GM04504 (cell line): ENCODE data around the gene TMEM238L.
"Not testable (repeated sequence)": the region's sequence is repeated elsewhere in the genome, so short reads cannot be mapped to it uniquely, and the experiment has no call there.

Experiments used
- DNase-seq: peaks from one replicate; pipeline ENCODE4 v3.0.0-alpha.2; 2012; ENCODE audit warnings: low read depth

The TMEM238L gene, protein sequence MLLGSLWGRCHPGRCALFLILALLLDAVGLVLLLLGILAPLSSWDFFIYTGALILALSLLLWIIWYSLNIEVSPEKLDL

DNA sequence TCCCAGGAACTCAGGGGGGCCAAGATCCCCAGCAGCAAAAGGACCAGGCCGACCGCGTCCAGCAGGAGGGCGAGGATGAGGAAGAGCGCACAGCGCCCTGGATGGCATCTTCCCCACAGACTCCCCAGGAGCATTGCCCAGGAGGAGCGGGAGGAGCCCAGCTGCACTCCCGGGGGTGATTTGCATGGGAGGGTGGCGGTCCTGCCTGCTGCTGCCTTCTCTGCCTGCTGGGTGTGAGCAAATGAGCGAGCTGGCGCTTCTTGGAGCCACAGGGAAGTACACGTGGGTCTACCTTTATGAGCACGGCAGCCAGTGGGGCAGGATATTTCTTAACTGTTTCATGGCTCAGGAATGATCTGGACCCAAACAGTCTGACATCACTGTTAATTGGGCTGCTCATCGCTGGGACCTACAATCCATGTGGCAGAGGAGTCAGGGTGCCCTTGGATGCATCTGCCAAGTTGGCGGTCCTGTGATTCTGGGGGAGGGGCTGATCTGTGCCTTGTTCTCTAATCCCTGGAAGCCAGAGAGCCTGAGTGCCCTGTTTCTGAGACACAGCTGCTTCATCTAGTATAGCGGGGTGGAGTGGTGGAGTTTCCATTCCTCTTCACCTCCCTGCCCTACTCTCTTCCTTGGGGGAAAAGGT, at the start of gene TMEM238L:
TSS of gene TMEM238L (minus strand) at position 270 of the 646 bp plus-strand sequence. CDS start at position 134, 136 bp downstream.
- DNase-seq = no peak

DNA sequence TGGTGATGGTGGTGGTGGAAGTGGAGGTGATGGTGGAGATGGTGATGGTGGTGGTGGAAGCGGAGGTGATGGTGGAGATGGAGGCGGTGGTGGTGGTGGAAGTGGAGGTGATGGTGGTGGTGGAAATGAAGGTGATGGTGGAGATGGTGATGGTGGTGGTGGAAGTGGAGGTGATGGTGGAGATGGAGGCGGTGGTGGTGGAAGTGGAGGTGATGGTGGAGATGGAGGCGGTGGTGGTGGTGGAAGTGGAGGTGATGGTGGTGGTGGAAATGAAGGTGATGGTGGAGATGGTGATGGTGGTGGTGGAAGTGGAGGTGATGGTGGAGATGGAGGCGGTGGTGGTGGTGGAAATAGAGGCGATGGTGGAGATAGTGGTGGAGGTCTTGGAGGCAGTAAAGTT, 42.7 kb upstream of the TMEM238L start:
- DNase-seq = not testable (repeated sequence)

DNA sequence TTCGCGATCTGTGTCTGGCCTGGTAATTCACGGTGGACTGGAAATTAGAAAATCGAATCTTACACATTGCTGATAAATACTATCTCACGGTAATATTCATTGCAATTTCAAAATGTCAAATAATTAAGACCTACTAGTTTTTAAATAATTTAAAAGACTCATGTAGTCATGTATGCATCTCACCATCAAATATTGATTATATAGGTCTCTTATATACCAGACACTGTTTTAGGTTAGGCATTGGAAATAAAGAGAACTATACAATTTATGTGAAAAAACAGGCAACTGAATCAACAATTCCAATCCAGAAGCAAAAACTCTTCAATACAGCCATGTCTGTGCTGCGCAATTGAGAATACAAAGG, 41.5 kb upstream of the TMEM238L start:
- no peak for DNase-seq

DNA sequence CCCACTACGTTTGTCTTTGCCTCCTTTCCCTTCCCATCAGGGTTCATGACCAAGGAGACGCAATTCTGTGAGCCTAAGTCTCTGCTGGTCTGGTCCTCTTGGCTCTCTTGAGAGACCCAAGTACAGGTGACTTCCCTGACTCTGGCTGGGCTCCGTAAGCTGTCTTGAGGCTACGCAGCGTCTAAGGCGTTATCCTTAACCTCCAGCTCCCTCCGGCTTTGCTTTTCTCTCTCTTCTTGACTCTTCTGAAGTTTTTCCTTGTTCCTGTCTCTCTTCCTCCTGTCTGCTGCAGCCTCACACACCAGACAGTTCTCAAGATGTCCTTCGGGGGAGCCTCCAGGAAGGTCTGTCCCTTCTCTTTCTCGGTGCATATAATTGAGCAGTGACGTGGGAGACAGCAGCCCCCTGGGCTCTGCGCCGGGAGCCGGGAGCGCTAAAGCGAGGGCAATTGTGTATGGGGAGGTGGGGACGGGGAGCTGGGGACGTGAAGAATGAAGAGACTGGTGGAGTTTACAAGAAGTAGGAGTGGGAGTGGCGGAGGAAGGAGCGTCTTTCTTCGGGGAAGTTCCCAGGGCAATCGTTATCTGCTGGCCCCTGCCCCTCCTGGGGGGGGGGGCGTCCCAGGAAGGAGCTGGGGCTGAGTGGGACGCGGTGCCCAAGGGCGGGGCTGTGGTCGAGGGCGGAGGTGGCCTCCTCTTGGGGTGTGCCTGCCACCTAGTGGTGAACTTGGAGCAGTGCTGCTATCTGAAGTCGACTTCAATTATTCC, 40.9 kb upstream of the TMEM238L start:
- DNase-seq = peak; percentile 22

DNA sequence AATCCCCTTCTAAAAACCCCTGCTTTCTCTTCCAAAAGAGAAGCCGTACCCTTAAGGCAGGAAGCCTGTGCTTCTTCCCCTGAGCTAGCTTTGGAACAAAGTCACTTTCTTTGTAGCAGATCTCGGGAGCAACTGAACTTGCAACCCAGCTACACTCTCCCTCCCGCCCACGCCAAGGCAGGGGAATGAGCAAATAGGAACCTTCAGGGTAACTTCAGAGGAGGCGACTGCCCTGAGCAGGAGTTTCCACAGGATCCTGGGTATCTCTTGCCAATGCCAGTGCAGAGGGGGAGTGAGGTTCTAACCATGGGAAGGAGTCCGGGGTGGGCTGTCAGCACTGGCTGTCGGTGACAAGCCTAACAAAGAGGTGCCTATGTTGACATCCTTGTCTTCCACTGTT, 39.9 kb upstream of the TMEM238L start:
- DNase-seq = no peak

DNA sequence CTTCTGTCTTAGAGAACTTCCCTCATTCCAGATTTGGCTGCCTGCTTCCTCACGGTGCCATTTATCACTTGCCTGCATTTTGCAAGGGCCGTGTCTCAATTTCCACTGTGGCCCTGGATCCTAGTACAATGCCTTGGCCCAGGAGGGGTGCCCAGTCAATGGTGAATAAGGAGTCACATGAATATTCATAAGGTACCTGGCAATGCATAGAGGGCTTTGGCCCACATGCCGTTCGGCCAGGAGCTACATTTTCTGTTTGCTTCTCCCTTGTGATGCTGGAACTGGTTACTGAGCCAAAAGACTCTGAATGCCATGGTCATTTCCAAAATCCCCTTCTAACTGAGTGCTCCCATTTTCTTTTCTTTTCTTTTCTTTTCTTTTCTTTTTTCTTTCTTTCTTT, 38.8 kb upstream of the TMEM238L start:
- DNase-seq = no peak

DNA sequence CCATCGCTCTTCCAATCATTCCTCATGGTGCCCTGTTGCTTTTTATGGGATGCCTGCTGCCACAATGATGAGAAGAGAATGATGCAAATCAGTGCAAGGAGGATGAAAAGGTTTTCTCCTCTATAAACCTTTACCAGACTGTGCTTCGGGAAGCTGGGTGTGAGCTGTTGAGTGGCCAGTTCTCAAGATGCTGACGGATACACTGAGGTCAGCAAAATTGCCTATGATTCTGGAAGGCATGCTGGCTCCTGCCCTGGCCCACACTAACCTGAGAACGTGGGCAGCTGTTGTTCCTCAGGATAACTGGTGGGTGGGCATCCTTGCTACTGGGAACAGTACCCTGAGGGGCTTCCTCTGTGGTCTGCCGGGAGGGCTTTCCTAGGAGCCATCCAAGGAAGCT, 34.8 kb upstream of the TMEM238L start:
- no peak for DNase-seq

DNA sequence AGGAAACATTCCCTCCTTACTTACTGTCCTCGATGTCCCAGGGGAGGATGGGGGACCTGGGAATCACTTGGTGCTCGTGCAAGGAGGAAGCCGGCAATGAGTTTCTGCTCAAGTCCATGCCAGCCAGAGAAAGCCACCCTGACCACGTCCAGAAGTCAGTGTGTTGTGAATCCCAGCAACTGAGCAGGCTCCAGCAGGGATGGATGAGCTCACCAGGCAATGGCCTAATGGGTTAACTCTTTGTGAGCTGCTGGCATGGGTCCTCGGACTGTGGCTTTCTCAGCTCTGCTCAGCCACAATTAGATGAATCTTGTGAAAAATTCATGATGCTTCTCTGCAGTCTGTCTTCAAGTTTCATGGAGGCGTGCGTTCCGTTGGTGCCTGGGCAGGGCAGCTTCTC, 34.0 kb upstream of the TMEM238L start, which contains the start of gene PIRT:
TSS of gene PIRT (minus strand) at position 167 of the 400 bp plus-strand sequence. CDS start 12,442 bp downstream, outside the sequence.
- DNase-seq = no peak

DNA sequence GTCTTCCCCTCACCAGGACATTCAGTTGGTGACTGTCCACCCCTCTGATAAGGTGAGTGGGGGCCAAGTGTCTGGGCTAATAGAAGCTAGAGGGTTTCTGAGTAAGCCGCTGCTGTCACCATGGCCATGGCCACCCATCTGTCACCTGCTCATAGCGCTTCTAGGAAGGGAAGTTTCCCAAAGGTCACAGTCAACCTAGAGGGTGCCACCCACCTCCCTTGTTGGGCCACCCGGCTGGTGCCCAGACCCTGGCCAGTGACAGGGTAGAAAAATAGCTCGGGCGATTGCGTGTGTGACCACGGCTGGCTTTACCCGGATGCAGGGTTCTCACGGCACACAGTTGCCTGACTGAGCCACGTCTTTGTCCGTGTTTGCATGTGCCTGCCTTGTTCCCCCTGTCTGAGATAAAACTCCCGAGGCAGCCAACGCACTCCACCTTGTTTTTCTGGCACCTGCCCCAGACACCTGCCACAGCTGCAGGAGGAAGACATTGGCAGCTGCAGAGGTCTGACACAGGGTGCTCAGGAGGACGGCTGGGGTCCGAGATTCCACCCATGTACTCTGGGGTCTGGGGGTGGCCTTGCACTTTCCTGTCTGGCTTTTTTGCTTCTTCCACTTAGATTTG, 33.2 kb upstream of the TMEM238L start:
- no peak for DNase-seq

DNA sequence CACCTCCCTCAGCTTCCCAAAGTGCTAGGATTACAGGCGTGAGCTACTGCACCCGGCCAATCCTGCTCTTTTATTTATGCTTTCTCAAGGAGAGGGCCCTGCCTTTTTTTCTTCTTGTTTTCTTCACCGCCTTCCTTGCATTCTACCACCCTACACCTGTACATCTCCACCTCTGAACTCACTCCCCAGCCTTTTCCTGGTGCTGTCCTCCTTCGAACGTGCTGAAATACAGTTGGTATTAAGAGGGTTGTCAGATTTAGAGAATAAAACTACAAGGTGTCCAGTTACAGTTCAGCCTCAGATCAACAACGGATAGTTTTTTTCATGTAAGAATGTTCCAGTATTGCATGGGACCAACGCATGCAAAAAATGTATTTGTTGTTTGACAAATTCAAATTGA, 32.2 kb upstream of the TMEM238L start:
- DNase-seq = no peak

DNA sequence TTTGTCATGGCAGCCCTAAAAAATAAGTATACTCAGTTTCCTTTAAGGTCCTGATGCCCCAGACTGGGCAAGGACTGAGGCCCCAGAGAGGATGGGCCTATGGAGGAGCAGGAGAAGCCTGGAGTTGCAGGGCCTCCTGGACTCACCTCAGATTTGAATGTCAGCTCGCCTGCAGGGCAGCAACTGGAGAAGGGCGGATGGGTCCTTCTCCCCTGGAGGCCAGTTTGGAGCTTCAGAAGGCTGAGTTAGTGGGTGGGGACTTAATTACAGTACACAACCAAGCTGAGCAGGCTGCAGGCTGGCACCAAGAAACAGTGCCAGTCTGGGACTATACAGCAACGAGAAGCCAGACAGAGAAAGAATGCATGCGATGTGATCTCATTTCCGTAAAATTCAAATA, 27.8 kb upstream of the TMEM238L start:
- DNase-seq = no peak

DNA sequence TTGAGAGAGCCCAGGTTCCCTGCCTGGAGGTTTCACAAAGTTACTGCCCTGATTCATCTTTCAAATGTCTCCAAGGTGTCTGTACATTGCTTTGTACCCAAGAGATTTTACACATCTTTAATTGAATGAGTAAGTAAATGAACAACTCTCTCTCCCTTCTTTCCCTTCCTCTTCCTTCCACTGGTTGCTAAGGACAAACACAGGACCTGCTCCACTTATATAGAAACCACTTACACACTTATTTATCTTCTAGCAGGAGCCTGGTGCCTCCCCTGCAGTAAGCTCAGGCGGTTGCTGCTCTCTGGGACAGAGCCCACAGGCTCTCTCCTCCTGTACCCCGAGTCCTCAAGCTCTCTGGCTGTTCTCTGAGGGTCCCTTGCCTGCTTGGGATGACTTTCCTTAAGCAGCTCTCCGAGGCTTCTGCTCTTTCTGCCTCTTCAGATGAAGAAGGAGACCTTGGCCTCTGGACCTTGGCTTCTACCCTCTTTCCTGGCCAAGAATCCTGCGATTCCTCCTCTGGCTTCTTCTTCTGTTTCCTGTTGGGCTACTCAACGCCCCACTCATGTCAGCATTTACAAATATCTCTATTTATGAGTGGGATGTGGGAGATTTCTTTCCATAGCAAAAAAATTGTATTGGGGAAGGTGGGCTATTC, 24.1 kb upstream of the TMEM238L start:
- no peak for DNase-seq

DNA sequence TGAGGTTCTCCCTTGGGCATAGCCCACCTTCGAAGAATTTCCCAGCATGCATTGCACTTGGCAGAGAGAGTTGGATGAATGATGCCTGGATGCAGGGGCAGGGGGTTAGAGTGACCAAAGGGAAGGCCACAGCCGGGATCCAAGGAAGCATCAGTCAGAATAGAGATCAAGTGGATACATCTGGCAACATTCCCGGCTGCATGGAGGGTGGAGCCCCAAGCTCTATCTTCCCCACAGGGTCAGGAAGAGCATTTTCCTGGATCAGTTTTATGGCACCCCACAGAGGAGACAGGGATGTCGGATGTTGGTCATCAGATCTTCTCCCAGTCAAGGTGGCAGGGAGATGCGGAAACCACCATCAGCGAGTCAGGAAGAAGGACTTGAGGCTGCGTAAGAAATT, 21.0 kb upstream of the TMEM238L start:
- DNase-seq = no peak

DNA sequence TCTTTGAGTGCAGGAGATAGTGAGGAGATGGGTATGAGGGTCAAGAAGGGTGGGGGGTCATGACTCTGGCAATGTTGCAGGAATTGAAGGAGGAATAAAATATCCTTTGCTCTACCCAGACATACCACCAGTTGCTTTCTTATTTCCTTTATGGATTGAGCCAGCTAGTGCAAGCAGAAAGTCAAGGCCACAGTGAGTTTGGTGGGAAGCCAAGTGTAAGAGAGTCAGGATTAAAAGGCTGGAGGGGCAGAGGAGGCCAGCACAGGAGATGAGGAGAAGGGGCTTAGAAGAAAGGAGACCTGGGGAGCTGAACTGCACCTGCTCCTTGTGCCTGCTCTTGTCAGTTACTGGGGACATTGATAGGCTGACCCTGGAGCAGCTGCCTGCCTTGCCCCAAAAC, 17.9 kb upstream of the TMEM238L start:
- DNase-seq = no peak

DNA sequence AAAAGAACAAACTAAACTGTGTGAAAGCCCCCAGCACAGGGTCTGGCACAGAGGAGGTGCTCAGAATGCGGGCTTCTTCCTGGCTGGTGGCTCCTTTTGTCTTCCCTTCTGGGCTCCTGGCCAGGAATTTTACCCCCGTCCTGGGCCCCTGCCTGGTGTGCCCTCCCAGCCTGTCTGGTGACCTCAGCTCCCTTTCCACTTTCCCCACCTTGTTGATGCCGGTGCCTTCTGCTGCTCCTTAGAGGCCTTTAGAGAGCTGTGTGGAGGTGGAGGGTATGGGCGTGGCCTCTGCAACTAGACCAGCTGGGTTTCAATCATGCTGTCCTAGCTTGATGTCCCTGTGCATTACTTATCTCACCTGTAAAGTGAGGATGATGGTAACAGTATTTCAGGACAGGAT, 17.2 kb upstream of the TMEM238L start:
- DNase-seq = no peak

DNA sequence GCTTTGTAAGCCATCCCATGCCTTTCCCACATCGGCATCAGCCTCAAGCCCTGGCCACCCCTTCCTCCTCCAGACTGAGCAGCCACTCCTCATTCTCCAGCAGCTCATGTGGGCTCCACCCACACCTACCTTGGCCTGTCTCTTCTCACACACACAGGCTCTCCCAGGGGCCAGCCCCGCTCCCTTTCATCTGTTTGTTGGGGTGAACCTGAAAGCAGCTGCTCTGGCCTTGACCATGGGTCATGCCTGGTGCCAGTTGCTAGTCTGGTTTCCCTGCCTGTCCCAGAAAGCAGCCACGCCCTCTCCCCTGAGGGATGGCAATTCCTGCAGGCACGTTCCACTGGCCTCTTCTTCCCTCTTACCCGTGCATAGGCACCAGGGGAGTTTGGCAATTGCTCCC, 11.4 kb upstream of the TMEM238L start:
- no peak for DNase-seq

DNA sequence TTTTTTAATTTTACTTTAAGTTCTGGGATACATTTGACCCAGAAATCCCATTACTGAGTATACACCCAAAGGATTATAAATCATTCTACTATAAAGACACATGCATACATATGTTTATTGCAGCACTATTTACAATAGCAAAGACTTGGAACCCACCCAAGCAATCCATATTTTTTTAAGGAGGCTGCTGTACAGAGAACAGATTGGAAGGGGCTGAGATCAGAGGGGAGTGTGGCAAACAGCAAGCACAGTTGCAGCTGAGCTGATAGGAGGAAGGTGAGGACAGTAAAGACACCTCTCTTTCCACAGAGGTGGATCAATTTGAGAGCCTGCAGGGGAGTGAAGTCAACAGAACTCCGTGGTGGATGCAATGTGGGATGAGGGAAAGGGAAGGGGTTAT, 10.2 kb upstream of the TMEM238L start:
- DNase-seq = no peak

DNA sequence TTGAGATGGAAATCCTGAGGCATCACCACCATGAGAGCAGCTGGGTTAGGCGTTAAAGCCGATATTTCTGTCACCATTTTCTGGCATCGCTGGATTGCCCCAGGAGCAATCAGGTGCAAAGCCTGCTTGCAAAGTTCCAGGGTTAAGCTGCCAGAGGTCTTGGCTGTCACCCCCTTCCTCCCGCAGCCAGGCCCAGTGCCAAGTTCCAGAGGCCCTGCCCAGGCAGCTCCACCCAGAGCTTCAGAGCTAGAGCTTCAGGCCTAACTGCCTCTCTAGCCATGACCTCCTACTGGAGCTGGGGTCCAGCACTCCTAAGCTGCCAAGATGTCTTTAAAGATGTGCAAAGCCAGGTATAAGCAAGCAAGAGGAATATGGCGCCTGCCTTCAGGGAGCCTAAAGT, 8.8 kb upstream of the TMEM238L start:
- no peak for DNase-seq

DNA sequence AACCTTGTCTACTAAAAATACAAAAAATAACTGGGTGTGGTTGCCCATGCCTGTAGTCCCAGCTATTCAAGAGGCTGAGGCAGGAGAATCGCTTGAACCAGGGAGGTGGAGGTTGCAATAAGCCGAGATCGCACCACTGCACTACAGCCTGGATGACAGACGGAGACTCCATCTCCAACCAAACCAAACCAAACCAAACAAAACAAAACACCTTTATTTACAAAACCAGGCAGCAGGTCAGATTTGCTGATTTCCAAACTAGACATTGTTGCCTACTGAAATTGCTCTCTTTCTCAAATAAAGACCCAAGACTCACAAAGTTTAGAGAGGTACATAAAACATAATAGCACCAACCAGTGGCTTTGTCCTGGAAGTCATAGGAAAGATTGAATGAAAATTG, 5.7 kb upstream of the TMEM238L start:
- no peak for DNase-seq

DNA sequence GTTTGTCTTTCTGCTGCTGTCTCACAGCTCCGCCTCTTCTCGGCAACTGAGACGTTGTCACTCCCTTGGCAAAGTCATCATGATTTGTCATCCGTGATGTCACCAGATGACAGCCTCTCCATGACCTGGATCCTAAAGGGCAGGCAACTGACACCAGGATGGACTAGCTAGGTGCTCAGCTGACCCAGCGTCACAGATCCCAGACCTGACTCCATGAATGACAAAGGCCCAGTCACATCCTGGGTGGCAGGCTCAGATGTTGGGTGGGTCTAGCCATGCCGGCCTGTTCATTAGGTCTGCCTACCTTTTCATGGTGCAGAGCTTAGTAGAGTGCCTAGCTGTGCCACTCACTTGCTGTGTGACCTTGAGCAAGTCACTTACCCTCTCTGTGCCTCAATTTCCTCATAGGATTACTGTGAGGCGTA, 3.8 kb upstream of the TMEM238L start:
- no peak for DNase-seq

DNA sequence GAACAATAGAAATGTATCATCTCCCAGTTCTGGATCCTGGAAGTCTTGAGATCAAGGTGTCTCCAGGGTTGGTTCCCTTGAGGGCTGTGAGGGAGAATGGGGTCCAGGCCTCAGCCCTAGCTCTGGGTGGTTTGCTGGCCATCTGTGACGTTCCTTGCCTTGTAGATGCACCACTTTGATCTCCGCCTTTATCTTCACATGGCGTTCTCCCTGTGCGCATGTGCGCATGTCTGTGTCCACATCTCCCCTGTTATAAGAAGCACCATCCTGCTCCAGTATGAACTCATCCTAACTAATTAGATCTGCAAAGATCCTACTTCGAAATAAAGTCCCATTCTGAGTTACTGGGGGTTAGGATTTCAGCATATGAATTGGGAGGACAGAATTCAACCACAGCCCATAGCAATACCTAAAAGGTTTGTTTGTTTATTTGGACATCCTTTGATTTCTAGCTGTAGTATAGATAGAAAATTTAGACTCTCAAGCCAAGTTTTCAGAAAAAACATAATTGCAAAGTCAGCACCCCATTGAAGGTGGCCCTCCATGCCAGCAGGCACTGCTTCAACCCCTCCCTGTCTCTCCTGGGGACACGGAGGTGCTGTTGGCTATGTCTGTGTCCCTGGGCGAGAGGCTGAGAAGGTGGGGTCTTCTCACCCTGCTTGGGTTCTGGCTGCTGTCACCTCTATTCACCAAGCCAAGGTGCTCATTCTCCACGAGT, 2.8 kb upstream of the TMEM238L start:
- no peak for DNase-seq

DNA sequence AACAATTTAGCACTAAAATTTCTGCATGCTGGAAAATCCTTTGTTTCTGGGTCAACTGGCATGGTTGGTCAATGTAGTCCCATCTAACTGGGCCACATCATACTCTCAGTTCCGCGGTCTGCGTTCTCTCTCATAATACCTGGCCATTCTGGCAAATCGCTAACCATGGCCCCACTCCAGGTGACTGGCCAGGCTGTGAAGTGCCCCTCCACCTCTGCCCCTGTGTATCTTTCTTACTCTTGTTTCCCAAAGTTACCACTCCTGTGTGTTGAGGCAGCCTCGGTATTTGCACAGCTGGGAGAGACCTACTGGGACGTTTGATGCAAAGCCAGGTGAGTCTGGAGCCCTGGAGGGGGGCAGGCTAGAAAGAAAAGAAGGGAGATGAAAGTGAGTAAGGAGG, 2.0 kb upstream of the TMEM238L start:
- DNase-seq = no peak
